HTR-8/SVneo (cell line): ENCODE data around the gene NPY.
"Not testable (repeated sequence)": the region's sequence is repeated elsewhere in the genome, so short reads cannot be mapped to it uniquely, and the experiment has no call there.

Source experiments
- DNase-seq: peaks from one replicate; pipeline ENCODE4 v3.0.0; 2011; ENCODE audit warnings: low spot score, mixed read lengths; ENCODE audit not compliant: insufficient read length
- FAIRE-seq: peaks from 2 replicates; lab custom pipeline; 2011; peaks lifted over from hg19 to GRCh38; lab: Jason Lieb, UNC

Gene NPY

DNA sequence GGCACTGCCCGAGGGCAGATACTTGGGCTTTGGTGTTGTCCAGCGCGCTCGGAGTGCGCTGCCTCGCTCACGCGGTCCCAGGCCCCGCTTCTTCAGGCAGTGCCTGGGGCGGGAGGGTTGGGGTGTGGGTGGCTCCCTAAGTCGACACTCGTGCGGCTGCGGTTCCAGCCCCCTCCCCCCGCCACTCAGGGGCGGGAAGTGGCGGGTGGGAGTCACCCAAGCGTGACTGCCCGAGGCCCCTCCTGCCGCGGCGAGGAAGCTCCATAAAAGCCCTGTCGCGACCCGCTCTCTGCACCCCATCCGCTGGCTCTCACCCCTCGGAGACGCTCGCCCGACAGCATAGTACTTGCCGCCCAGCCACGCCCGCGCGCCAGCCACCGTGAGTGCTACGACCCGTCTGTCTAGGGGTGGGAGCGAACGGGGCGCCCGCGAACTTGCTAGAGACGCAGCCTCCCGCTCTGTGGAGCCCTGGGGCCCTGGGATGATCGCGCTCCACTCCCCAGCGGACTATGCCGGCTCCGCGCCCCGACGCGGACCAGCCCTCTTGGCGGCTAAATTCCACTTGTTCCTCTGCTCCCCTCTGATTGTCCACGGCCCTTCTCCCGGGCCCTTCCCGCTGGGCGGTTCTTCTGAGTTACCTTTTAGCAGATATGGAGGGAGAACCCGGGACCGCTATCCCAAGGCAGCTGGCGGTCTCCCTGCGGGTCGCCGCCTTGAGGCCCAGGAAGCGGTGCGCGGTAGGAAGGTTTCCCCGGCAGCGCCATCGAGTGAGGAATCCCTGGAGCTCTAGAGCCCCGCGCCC, at the start of gene NPY:
NPY (plus strand) TSS at position 294 of the 802 bp plus-strand sequence. CDS start 1,051 bp downstream, outside the sequence.
- no peak for DNase-seq
- FAIRE-seq: no peak

DNA sequence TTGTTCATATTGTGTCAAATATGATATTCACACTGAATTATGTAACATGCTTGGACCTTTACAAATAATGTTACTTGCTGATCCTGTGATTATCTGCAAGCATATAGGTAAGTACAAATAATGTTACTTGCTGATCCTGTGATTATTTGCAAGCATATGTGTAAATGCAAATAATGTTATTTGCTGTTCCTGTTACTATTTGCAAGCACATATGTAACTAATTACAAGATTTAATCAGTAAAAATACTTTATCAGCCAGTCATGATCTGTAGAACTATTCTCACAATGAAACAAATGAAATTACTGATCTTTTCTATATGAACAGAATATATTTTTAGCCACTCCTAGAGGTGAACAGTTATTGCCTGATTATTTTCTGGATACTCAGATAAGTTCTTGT, 44.7 kb upstream of the NPY start:
- no peak for FAIRE-seq
- no peak for DNase-seq

DNA sequence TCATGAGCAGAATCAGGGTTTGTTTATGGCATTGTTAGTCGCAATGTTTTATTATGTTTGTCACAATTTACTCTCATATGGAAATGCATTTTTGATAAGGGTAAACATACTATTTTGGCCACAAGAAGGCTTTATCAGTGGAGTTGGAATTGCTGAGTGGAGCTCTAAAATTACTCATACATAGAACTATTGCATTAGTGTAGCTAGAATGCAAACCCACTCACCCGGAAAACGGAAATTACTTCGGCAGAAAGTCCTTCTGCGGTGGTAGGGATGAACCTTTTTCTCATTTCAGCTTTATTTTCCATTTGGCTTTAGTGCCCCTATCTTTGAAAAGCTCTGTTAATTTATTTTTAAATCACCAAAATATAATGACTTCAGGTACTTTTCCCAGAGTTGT, 42.8 kb upstream of the NPY start:
- no peak for DNase-seq
- FAIRE-seq: no peak

DNA sequence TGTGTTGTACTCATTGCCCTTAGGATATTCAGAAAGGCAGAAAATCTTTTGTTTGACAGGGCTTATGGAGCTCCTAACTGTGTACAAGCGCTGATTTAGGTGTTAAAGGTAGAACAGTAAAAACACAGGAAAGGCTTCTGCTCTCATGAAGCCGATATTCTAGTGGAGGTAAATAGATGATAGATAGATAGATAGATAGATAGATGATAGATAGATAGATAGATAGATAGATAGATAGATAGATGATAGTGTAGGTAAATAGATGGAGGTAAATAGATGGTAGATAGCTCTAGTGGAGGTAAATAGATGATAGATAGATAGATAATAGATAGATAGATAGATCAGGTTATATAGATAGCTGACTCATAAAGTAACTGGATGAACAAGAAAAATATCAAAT, 39.4 kb upstream of the NPY start:
- no peak for FAIRE-seq

DNA sequence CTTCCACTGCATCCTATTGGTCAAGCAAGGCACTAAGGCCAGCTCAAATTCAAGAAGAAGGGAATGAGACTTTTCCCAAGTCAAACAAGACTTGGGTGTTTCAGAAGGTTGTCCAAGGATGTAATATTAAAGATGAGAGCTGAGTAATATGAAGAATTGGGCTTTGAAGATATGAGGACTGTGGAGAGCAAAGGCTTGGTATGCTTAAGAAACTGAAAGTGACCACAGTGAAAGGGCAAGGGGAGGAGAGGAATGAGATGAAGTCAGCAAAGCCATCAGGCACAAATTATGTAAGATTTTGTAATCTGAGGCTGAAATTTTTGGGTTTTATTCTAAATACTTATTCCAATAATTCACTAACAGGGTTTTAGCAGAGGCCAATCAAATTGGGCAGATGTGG, 38.6 kb upstream of the NPY start:
- FAIRE-seq (no peak), DNase-seq (no peak)

More for the DNA sequence above, 39.4 kb upstream of the NPY start:
- DNase-seq: no peak

DNA sequence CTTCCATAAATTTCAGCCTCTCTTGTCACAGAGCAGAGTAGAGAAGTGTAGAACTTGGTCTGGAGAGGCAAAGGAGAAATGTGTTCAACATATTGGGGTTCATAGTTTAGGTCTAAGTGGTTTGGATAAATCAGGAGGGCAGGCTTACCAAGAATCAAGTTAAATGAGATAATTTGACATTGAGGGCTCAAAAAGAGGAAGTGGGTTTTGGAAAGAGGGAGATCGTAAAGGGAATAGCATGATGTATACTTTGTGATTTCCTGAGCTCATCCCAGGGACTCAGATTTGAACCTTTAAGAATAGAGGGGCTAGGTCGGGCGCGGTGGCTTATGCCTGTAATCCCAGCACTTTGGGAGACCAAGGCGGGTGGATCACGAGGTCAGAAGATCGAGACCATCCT, 34.7 kb upstream of the NPY start:
- DNase-seq (no peak), FAIRE-seq (no peak)

DNA sequence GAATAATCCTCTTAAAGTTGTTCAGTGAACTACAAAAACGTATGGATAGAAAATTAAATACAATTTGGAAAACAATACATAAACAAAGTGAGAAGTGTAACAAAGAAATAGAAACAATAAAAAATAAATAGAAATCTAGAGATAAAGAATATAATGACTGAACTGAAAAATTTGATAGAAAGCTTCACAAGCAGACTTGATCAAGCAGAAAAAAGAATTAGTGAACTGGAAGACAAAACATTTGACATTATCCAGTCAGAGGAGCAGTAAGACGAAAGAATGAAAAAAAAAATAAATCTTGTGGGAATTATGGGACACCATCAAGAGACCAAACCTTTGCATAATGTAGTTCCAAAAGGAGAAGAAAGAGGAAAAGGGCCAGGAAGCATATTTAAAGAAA, 32.4 kb upstream of the NPY start:
- DNase-seq (no peak), FAIRE-seq (no peak)

DNA sequence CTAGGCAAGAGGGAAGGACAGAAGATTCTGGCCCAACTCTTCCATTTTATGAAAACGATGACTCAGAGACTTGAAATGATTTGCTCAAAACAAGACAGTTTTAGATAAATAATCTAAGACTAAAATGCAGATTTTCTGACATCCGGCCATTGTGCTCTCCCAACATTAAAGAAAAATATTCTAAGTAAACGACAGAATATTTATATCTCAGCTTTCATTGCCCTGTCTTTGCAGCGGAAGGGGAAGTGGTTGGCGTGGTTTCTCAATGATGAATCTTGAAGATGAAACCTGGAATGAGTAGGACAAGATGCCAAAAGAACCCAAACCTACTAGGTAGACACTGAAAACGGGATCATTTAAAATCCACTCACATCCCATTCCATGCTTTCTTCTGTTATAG, 28.9 kb upstream of the NPY start:
- FAIRE-seq (no peak), DNase-seq (no peak)

DNA sequence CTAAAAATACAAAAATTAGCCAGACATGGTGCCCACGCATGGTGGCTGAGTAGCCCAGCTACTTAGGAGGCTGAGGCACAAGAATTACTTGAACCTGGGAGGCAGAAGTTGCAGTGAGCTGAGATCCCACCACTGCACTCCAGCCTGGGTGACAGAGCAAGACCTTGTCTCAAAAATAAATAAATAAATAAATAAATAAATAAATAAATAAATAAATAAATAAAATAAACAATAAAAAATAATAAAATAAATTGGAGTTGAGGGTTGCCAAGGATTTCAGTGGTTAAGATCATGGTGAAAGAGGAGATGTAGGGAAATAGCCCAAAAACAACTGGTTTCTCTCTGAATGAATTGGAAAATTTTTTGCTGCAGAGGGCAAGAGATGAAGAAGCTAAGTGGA, 25.7 kb upstream of the NPY start:
- not testable (repeated sequence) for DNase-seq, FAIRE-seq

DNA sequence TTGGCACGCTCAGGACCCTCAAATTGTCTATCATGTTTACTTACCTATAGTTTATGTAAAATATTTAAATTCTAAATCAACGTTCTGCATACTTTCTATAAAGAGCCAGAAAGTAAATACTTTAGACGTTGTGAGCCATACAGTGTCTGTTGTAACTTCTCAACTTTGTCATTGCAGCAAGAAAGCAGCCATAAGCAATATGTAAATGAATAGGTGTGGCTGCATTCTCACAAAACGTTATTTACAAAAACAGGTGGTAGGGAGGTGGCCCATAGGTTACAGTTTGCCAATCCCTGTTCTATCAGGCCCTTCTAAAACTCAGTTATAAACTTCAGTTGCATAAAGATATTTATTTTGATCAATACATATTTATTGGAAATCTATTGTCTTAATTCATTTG, 12.1 kb upstream of the NPY start:
- FAIRE-seq (no peak), DNase-seq (no peak)

DNA sequence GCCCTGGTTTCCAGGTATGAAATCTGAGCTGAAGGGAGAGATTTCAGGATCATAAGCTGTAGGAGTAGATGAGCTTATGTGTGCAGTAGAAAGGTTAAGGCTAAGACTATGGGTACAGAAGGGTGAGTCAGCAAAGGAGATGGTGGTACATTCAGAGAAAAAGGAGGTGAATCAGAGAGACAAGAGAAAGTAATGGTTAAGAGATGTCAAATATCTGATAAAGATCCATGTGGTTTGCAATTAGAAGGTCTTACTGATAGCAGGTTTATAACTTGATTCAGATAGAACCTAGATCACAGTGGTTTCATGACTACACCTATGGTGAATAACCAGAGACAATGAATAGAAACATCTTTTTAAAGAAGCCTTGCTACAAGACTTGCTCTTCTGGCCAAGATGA, 4.5 kb upstream of the NPY start:
- DNase-seq (no peak), FAIRE-seq (no peak)

DNA sequence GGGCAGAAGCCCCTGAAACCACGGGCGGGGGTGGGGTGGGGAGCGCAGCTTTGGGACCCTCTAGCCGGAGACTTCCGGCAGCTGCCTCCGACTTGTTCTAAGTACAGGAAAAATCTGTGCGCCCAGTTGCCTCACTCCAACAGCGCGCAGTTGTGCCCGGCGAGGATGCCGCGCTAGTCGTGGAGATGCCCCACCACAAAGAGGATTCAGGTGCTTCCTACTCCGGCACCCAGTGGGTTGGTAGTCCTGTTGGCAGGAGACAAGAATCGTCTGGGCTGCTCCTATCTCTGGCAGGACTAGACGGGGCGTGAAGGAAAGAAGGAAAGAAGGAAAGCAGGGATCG, 465 bp upstream of the NPY start:
- no peak for FAIRE-seq
- no peak for DNase-seq

DNA sequence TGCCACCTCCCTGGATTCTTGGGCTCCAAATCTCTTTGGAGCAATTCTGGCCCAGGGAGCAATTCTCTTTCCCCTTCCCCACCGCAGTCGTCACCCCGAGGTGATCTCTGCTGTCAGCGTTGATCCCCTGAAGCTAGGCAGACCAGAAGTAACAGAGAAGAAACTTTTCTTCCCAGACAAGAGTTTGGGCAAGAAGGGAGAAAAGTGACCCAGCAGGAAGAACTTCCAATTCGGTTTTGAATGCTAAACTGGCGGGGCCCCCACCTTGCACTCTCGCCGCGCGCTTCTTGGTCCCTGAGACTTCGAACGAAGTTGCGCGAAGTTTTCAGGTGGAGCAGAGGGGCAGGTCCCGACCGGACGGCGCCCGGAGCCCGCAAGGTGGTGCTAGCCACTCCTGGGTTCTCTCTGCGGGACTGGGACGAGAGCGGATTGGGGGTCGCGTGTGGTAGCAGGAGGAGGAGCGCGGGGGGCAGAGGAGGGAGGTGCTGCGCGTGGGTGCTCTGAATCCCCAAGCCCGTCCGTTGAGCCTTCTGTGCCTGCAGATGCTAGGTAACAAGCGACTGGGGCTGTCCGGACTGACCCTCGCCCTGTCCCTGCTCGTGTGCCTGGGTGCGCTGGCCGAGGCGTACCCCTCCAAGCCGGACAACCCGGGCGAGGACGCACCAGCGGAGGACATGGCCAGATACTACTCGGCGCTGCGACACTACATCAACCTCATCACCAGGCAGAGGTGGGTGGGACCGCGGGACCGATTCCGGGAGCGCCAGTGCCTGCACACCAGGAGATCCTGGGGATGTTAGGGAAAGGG, 913 bp downstream of the NPY start:
- FAIRE-seq (no peak), DNase-seq (no peak)

DNA sequence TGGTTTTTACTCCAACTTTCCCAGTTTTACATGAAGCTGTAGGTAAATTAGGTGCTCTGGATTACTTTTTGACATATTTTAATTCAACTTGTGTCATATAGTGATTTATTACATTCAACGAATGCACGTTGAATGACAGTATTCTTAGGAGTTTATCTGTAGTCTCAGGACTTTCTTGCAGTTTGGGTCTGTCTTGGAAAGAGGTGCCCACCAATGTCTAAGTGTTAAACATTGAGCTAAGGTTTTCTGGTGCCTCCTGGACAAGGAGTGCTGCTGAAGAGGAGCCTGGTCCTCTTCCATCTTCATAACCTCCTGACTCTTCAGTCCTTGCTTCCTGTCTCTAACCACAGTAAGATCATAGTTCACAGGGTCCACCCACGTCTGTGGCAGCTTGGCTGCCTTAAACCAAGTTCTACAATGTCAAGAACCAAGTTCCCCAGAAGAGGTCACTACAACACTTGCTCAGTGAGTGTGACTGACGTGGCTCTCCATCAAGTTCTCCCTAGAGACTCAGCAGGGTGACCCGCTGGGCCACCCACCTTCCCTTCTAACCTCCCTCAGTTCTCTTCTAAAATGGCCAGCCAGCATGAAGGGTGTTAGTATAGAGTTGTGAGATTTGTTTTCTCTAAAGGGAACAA, 6.1 kb downstream of the NPY start:
- no peak for FAIRE-seq
- peak; percentile 53 for DNase-seq

DNA sequence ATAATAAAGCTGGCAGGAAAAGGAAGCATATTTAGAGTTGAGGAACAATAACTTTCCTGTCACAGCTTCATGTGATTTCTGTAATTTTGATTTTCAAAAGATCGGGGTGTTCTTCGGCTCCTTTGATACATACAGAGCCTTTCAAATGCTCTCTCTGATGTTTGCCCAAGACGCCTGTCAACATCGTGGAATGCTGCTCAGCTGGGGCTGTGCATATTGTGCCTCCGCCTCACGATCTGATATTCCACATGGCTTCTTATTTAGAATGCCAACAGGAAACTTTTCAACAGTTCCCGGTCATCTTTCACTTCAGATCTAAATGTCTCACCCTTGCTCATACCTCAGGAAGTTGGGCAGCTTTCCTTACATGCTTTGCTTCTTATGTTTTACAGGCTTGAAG, 7.3 kb downstream of the NPY start:
- DNase-seq (no peak), FAIRE-seq (no peak)

DNA sequence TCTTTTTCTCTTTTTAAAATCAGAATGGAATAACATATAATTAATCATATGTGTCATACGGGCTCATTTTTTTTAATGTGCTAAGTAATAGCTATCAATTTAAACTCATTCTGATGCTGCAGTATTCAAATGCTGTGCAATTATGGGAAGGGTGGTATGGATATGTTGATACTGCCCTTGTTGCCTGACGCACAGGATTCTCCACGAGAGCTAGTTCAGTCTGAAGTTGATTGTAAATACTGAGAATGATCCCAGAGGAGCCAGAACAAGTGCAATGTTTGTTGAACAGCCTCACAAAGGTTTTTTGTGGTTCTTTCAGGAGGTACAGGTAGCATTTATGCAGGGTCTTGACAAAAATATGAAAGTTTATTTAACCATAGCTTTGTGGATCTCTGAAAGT, 13.4 kb downstream of the NPY start:
- no peak for FAIRE-seq
- no peak for DNase-seq

DNA sequence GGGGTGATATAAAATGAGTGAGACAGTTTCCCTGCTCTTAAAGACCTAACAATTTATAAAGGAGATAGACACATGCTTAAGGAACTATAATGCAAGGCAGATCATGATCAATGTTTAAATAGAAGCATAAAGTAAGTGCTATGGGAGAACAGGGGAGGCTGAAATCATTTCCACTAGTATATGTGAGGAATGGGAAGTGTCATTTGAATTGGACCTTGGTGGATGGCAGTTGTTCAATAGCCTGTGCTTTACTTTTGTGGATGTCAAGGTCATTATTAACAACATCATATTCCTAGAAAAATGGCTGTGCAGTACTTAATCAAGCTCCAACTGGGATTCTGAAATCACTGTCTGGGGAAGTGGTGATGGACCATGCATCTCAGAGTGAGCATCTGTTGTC, 14.7 kb downstream of the NPY start:
- DNase-seq (no peak), FAIRE-seq (no peak)

DNA sequence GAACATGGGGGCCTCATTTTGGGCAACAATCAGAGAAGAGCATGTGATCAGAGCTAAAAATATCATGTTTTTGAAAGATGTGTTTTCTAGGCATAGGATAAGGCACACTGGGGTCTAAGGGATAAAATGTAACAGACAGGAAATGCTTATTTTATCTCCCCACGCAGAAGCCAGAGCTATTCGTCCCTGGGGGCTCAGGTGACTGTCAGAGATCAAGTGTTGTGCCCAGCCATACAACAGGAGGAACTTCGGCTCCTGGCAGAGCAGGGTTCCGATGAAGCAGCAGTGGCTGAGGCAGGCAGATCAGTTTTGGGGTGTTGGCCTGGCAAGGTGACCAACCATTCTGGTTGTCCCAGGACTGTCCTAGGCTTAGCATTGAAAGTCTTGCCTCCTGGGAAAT, 15.2 kb downstream of the NPY start:
- no peak for FAIRE-seq

DNA sequence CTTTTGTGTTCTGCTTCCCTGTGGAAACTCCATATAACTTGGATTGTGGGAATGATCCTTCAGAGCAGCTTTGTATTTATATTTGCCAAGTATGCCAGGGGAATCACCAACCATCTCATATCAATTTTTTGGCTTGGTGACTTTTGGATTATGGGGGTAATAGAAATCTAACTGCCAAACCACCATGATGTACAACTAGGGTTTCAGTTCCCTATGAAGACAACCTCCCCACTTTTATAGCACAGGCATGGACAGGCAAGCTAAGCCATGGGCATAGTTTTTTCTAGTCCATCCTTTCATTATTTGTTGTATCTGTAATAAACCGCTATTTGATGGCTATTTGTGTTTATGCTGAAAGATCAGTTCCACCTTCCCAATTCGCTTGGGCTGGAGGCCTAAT, 17.7 kb downstream of the NPY start:
- DNase-seq (no peak), FAIRE-seq (no peak)

More for the DNA sequence above, 15.2 kb downstream of the NPY start:
- no peak for DNase-seq

DNA sequence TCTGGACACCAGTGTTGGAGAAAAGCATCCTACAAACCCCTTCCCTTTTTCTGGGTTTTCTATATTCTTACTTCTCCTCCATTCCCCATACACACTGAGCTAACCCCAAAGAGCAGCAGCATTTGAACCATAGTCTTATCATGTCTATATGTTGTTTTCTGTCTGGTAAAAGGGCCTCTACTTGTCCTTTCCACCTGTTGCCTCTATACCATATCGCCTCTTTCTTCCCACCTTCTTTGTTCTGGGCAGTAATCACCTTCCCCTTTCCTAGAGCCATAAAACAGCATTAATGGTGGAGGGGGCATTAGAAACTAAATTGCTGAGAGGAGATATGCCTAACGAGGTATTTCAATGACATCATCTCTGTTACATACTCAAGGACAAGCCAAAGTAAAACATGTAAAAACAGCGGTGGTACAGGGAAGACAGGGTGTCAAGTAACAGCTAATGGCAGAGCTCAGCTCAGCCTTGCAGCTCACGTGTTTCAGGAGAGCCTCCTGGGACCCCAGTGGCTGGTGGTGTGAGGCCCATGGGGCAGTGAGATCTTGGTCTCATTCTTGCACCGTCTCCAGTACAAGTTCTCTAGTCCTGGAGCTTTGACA, 20.6 kb downstream of the NPY start:
- DNase-seq: no peak
- no peak for FAIRE-seq

DNA sequence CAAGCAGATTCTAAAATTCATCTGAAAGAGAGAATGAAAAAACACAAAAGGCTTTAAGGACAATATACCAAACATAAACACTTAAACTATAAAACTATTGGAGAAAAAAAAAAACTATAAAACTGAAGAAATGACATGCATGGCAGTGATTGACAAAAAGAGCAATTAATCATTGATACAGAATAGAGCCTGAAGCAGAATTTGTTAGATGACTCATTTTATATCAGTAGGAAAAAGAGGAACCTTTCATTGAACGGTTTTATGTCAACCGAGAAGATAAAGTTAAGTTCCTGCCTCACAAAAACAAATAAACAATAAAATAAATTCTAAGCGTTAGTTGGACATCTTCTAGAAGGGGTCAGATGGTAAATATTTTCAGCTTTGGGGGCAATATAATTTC, 23.3 kb downstream of the NPY start:
- no peak for FAIRE-seq
- no peak for DNase-seq
